ENCODE results near the gene RASAL1. TPM values are rescaled to one million over a fixed set of nuclear protein-coding genes. Genes with fewer than 3 reads are reported as not detected.

Gene RASAL1
- polyA plus RNA-seq, 1 donor (not counting 4 experiments of a cell fraction or from before 2014, with no cell fraction given), result 0.05 TPM

DNA sequence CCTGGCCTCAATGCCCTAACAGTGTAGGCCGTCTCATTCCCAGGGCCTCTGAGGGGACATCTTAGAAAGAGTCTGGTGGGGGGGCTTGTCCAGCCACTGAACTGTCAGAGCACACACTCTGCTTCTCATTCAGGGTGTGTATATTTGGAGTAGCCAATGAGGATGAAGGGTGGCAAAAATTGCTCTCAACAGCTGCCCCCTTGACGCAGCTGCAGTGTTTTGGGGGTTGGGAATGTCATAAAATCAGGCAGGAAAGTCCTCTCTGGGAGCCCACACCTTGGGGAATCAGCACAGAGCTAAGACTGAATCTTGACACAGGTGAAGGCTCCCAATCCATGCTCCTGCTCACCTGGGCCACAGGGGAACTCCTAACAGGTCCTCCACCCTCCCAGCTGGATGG is 1.5 kb downstream of the RASAL1 start:
- H3K9ac ChIP-seq (ENCODE audit: control insufficient read depth, extremely low read depth, insufficient read depth, low read length), result no peak overlapping the region
- DNase-seq (ENCODE audit: low read depth, low spot score) (no peak), FAIRE-seq (no peak)
- no peak overlapping the region for H3K27ac ChIP-seq (ENCODE audit: control insufficient read depth, insufficient read depth, low read length)
- dilution Hi-C loops (cut with MboI; ENCODE audit: extremely low pct_ligation_motif_present, low sequenced_read_pairs), result no loop called here
- no peaks in the 10 kb centered on the region for H3K36me3 ChIP-seq (ENCODE audit: control insufficient read depth in 2 of 2, extremely low read depth in 1 of 2, insufficient read depth in 2 of 2, low read length in 2 of 2)
- H3K27me3 ChIP-seq (ENCODE audit: control insufficient read depth, extremely low read depth, insufficient read depth, low read length), result peaks cover 19% of the 10 kb centered on the region
- H3K9me1 ChIP-seq (ENCODE audit: control insufficient read depth, extremely low read depth, insufficient read depth, low read length), result no peaks in the 10 kb centered on the region
- H3K4me1 ChIP-seq (ENCODE audit: control insufficient read depth, extremely low read depth, insufficient read depth, low read length), result no peaks in the 10 kb centered on the region
- no peak for TF ChIP-seq EZH2 (IDR thresholded peaks at IDR 0.05; ENCODE audit: low read length)
- TF ChIP-seq, protein P1, sequence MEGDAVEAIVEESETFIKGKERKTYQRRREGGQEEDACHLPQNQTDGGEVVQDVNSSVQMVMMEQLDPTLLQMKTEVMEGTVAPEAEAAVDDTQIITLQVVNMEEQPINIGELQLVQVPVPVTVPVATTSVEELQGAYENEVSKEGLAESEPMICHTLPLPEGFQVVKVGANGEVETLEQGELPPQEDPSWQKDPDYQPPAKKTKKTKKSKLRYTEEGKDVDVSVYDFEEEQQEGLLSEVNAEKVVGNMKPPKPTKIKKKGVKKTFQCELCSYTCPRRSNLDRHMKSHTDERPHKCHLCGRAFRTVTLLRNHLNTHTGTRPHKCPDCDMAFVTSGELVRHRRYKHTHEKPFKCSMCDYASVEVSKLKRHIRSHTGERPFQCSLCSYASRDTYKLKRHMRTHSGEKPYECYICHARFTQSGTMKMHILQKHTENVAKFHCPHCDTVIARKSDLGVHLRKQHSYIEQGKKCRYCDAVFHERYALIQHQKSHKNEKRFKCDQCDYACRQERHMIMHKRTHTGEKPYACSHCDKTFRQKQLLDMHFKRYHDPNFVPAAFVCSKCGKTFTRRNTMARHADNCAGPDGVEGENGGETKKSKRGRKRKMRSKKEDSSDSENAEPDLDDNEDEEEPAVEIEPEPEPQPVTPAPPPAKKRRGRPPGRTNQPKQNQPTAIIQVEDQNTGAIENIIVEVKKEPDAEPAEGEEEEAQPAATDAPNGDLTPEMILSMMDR (optimal IDR thresholded peaks at IDR 0.05 in 1 of 3, IDR thresholded peaks at IDR 0.05 in 1 of 3, conservative IDR thresholded peaks at IDR 0.05 in 1 of 3; ENCODE audit: extremely low read depth in 1 of 3, insufficient read depth in 2 of 3, low read length in 3 of 3), result no peak
- H3K79me2 ChIP-seq (ENCODE audit: control insufficient read depth, insufficient read depth, low read length), result no peaks in the 10 kb centered on the region
- H2AFZ ChIP-seq (ENCODE audit: control insufficient read depth, low read length), result no peak overlapping the region
- no peaks in the 10 kb centered on the region for H4K20me1 ChIP-seq (ENCODE audit: control insufficient read depth, extremely low read depth, insufficient read depth, low read length)
- H3K4me2 ChIP-seq (ENCODE audit: control insufficient read depth, extremely low read depth, insufficient read depth, low read depth, low read length), result no peak overlapping the region
- no peaks in the 10 kb centered on the region for H3K9me3 ChIP-seq (ENCODE audit: control insufficient read depth, low read depth, low read length)
- H3K4me3 ChIP-seq (ENCODE audit: control insufficient read depth in 2 of 3, extremely low read depth in 1 of 3, insufficient read depth in 2 of 3, low read depth in 1 of 3, low read length in 3 of 3), result no peak overlapping the region

DNA sequence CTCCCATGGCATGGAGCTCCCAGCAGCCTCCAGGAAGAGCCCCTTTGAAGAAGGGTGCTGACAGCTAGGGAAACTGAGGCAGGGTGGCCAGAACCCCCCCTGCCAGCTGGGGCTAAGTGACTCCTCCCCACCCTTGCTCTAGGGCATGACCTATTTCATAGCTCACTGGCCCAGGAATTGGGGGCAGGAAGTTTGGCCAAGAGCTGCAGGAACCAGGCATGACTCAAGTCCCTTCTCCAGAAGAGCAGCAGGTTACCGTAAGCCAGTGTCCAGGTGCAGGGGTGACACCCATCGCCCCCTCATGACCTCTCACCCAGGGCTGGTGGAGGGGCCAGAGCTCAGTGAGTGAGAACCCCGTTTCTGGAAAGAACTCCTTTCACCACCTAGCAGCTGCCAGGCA is 1.9 kb downstream of the RASAL1 start:
- no peak overlapping the region for H3K27ac ChIP-seq (ENCODE audit: control insufficient read depth, insufficient read depth, low read length)
- H3K4me1 ChIP-seq (ENCODE audit: control insufficient read depth, extremely low read depth, insufficient read depth, low read length), result no peaks in the 10 kb centered on the region
- no peak overlapping the region for H3K4me2 ChIP-seq (ENCODE audit: control insufficient read depth, extremely low read depth, insufficient read depth, low read depth, low read length)
- H3K9ac ChIP-seq (ENCODE audit: control insufficient read depth, extremely low read depth, insufficient read depth, low read length), result no peak overlapping the region
- no peaks in the 10 kb centered on the region for H3K9me1 ChIP-seq (ENCODE audit: control insufficient read depth, extremely low read depth, insufficient read depth, low read length)
- no peaks in the 10 kb centered on the region for H3K9me3 ChIP-seq (ENCODE audit: control insufficient read depth, low read depth, low read length)
- DNase-seq (ENCODE audit: low read depth, low spot score) (no peak), FAIRE-seq (no peak)
- TF ChIP-seq, protein P1 (optimal IDR thresholded peaks at IDR 0.05 in 1 of 3, IDR thresholded peaks at IDR 0.05 in 1 of 3, conservative IDR thresholded peaks at IDR 0.05 in 1 of 3; ENCODE audit: extremely low read depth in 1 of 3, insufficient read depth in 2 of 3, low read length in 3 of 3), result no peak
- no peaks in the 10 kb centered on the region for H3K79me2 ChIP-seq (ENCODE audit: control insufficient read depth, insufficient read depth, low read length)
- H2AFZ ChIP-seq (ENCODE audit: control insufficient read depth, low read length), result no peak overlapping the region
- no peaks in the 10 kb centered on the region for H4K20me1 ChIP-seq (ENCODE audit: control insufficient read depth, extremely low read depth, insufficient read depth, low read length)
- peaks cover 19% of the 10 kb centered on the region for H3K27me3 ChIP-seq (ENCODE audit: control insufficient read depth, extremely low read depth, insufficient read depth, low read length)
- no peaks in the 10 kb centered on the region for H3K36me3 ChIP-seq (ENCODE audit: control insufficient read depth in 2 of 2, extremely low read depth in 1 of 2, insufficient read depth in 2 of 2, low read length in 2 of 2)
- dilution Hi-C loops (cut with MboI; ENCODE audit: extremely low pct_ligation_motif_present, low sequenced_read_pairs), result no loop called here
- no peak overlapping the region for H3K4me3 ChIP-seq (ENCODE audit: control insufficient read depth in 2 of 3, extremely low read depth in 1 of 3, insufficient read depth in 2 of 3, low read depth in 1 of 3, low read length in 3 of 3)

All from keratinocyte (primary cell).